Measurements from ENCODE around the gene FAM114A1.
"Not testable (repeated sequence)": the region's sequence is repeated elsewhere in the genome, so short reads cannot be mapped to it uniquely, and the experiment has no call there.

FAM114A1 gene

DNA sequence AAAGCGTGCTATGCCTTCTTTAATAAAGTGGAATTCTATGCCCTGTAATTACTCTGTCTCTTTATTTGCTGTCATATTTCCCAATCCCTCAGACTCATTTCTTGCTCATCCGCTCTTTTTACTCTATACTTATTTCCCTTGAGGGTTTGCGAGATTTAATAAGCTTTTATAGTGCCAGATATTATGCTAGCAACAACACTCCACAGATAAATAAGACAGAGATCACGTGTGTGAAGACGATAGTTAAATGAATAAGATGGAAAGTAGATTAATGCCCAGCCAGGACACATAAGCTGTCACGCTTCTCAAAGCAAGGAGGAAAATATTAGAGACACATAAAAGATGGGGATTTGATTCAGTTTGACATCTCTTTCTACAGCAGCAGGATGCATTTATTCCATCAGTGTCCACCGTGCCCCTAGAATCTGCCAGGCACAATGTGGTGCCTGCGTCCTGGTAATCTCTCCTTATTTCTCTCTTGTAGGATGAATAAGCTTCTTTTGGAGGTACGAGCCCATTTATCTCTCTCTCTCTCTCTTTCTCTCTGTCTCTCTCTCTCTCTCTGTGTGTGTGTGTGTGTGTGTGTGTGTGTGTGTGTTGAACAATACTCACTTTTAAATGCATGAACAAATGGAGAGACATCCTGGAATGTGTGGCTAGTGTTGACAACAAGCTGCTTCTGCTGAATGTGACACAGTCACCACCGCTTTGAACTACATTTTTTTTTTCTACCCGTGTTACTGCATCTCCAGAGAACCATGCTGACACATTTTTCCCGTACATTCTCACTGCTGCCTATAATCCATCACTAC, 116.4 kb downstream of the FAM114A1 start:
- in situ Hi-C loops (cut with MboI; ENCODE audit: low sequenced_read_pairs): no loop called here
- no peaks in the 10 kb centered on the region for H3K36me3 ChIP-seq (replicated peaks)

DNA sequence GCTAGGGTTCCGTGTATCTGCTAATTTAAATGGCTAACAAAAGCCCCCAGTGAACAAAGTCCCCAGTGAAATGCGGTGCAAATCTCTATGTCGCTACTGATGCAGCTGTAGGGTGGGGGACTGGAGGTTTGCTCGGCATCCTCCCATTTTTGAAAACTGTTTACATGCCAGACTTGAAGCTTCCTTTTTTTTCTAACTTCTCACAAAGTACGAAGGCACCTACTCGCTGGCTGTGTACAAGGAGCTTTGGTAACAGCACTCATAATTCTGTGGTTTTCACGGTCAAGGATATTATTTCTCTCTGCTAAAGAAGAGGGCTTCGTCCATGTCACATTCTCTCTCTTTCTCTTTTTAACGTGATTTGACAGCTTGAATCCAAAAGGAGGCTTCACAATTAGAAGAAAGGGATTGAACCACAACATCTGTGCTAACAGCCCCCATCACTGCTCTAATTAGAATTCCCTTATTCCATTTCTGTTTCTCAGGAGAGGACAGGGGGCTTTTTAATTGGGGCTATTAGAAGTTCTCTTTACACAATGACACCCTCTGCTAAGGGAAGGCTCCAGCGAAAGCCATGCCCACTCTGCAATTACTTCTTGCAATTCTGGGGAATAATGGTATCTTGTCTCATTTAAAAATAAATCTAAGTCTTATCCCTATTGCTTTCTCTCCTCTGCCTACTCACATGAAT, 117.9 kb downstream of the FAM114A1 start:
- Histone ChIP-seq H3K4me1 (peaks cover 21% of the 10 kb centered on the region), H3K4me3 (no peak overlapping the region), H3K9me3 (no peaks in the 10 kb centered on the region), H3K36me3 (replicated peaks) (no peaks in the 10 kb centered on the region), H3K27me3 (ENCODE audit: low read depth) (no peaks in the 10 kb centered on the region)
- in situ Hi-C loops (cut with MboI; ENCODE audit: low sequenced_read_pairs): no loop called here
- no peak for DNase-seq (ENCODE audit: low spot score in 2 of 2)

More for the DNA sequence above, 116.4 kb downstream of the FAM114A1 start:
- Histone ChIP-seq H3K27me3 (ENCODE audit: low read depth) (no peaks in the 10 kb centered on the region), H3K4me3 (no peak overlapping the region), H3K4me1 (peaks cover 21% of the 10 kb centered on the region), H3K9me3 (no peaks in the 10 kb centered on the region)
- DNase-seq (ENCODE audit: low spot score in 2 of 2): peak in 1 of 2 experiments; percentile 17

DNA sequence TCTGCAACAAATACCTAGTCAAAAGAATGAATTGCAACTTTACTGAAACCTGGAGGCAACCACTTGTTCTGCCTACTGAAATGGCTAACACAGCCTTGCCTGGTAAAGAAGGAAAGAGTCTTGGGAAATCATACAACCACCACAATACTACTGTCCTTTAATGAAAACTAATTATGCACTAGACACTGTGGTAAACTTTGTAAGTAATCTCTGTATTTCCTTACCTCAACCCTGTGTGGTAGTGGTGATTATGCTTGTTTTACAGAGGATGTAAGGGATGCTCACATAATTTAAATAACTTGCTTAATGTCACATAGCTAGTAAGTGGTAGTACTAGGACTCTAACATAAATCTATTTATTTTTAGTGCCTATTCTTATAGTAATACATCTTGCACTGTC, 119.9 kb downstream of the FAM114A1 start:
- Histone ChIP-seq H3K36me3 (replicated peaks) (no peaks in the 10 kb centered on the region), H3K9me3 (no peaks in the 10 kb centered on the region), H3K27me3 (ENCODE audit: low read depth) (no peaks in the 10 kb centered on the region), H3K4me1 (peaks cover 21% of the 10 kb centered on the region), H3K4me3 (no peak overlapping the region)
- no peak for DNase-seq (ENCODE audit: low spot score in 2 of 2)
- in situ Hi-C loops (cut with MboI; ENCODE audit: low sequenced_read_pairs): no loop called here

DNA sequence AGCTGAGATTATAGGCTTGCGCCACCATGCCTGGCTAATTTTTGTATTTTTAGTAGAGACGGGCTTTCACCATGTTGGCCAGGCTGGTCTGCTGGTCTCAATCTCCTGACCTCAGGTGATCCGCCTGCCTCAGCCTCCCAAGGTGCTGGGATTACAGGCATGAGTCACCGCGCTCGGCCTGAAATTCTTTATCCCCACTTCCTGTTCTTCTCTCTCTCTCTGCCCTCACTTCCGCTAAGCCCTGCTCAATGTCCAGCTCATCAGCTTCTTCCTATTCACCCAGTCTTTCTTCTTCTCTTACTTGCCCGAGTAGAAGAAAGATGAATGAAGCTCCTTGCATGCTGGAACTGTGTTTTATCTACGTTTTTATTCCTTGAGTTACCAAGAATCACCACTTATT, 120.7 kb downstream of the FAM114A1 start:
- H3K9me3 ChIP-seq; H3K27me3 ChIP-seq (ENCODE audit: low read depth); in situ Hi-C loops (cut with MboI; ENCODE audit: low sequenced_read_pairs); H3K36me3 ChIP-seq (replicated peaks); H3K4me3 ChIP-seq: not testable (repeated sequence)
- peak in 1 of 2 experiments; percentile 15 for DNase-seq (ENCODE audit: low spot score in 2 of 2)
- H3K4me1 ChIP-seq: peaks cover 21% of the 10 kb centered on the region

DNA sequence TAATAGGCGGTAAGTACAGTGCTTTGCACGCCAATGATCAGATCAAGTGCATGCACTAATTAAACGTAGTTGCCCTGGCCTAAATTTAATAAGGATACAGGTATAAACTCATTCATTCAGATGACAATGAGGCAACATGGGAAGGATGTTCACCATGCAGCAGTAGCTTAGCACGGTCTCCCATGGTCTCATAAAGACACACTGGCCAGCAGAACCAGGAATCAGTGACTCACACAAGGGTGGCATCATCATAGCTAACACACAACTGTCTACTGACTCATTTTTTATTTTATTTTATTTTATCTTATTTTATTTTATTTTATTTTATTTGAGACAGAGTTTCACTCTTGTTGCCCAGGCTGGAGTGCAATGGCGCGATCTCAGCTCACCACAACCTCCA, 121.9 kb downstream of the FAM114A1 start:
- DNase-seq (ENCODE audit: low spot score in 2 of 2): no peak
- H3K4me1 ChIP-seq: peaks cover 15% of the 10 kb centered on the region
- H3K4me3 ChIP-seq: no peak overlapping the region
- H3K9me3 ChIP-seq: no peaks in the 10 kb centered on the region
- H3K27me3 ChIP-seq (ENCODE audit: low read depth): no peaks in the 10 kb centered on the region
- H3K36me3 ChIP-seq (replicated peaks): no peaks in the 10 kb centered on the region
- in situ Hi-C loops (cut with MboI; ENCODE audit: low sequenced_read_pairs): no loop called here

DNA sequence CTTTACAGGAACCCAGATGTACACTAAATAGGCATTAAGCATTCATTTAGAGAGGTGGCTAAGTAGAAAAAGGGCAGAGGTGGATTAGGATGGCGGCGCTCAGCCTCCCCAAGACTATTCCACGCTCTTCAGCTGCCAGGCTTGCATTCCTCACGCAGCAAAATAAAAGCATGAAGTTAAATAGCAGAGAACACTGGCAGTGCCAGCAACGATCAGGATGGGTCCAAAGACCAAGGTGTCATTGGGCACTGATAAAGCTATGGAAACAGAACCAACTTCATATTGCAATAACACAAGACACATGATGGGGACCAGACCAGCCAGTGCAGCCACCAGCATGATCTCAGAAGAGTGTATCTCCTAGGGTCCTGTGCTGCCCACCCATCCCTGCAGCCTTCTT, 122.6 kb downstream of the FAM114A1 start:
- H3K4me3 ChIP-seq: no peak overlapping the region
- H3K9me3 ChIP-seq: no peaks in the 10 kb centered on the region
- in situ Hi-C loops (cut with MboI; ENCODE audit: low sequenced_read_pairs): no loop called here
- no peak for DNase-seq (ENCODE audit: low spot score in 2 of 2)
- H3K36me3 ChIP-seq (replicated peaks): no peaks in the 10 kb centered on the region
- H3K4me1 ChIP-seq: peaks cover 7% of the 10 kb centered on the region
- H3K27me3 ChIP-seq (ENCODE audit: low read depth): no peaks in the 10 kb centered on the region

DNA sequence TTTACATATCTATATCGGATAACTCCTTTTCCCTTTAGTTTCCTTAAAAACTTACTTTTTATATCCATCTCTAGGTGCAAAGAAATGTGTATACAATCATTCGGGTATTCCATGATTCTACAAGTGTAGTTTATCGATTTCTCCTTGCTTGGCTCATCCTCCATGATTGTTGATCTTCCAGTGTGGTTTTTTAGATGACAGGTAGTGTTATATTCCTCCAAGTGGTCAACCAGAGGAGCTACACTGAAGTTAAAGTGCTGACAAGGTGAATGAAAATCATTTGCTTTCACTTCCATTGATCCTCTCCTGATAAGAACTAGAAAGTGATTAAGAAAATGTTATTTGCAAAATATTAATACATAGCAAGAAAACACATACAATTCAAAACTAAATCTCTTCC, 126.1 kb downstream of the FAM114A1 start:
- Histone ChIP-seq H3K36me3 (replicated peaks) (no peaks in the 10 kb centered on the region), H3K9me3 (no peaks in the 10 kb centered on the region), H3K27me3 (ENCODE audit: low read depth) (no peaks in the 10 kb centered on the region), H3K4me3 (no peak overlapping the region), H3K4me1 (no peaks in the 10 kb centered on the region)
- in situ Hi-C loops (cut with MboI; ENCODE audit: low sequenced_read_pairs): no loop called here
- no peak for DNase-seq (ENCODE audit: low spot score in 2 of 2)

DNA sequence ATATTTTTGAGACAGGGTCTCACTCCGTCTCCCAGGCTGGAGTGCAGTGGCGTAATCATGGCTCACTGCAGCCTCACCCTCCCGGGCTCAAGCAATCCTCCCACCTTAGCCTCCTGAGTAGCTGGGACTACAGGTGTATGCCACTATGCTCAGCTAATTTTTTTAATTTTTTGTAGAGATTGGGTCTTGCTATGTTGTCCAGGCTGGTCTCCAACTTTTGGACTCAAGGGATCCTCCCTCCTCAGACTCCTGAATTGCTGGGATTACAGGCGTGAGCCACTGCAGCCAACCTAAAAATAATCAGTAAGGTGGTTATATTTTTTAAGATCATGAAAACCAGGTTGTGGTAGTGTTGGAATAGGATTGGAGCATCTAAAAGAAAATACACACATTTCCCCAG, 126.5 kb downstream of the FAM114A1 start:
- in situ Hi-C loops (cut with MboI; ENCODE audit: low sequenced_read_pairs): no loop called here
- Histone ChIP-seq H3K4me1 (no peaks in the 10 kb centered on the region), H3K9me3 (no peaks in the 10 kb centered on the region), H3K27me3 (ENCODE audit: low read depth) (no peaks in the 10 kb centered on the region), H3K36me3 (replicated peaks) (no peaks in the 10 kb centered on the region), H3K4me3 (no peak overlapping the region)
- DNase-seq (ENCODE audit: low spot score in 2 of 2): no peak
